ENCODE data around the gene AMBRA1.

DNA sequence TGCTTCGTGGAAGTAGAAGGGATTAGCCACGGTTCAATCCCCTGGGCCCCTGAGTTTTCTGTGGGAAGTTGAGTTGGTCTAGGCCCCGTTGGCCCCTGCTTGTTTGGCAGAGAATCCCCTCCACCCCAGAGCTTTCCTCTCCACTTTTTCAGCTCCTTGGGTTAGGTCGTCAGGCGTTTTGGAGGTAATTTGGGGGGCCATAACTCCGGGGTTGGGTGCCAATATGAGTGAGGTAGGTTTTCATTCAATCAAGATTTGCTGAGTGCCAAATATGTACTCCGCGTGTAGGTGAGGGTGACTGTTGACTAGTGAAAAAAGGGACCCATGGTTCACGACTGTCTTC lies 24.1 kb upstream of the AMBRA1 start:
- TF ChIP-seq, protein P1, sequence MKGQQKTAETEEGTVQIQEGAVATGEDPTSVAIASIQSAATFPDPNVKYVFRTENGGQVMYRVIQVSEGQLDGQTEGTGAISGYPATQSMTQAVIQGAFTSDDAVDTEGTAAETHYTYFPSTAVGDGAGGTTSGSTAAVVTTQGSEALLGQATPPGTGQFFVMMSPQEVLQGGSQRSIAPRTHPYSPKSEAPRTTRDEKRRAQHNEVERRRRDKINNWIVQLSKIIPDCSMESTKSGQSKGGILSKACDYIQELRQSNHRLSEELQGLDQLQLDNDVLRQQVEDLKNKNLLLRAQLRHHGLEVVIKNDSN (IDR thresholded peaks at IDR 0.05) = no peak
- TF ChIP-seq RAD21 (IDR thresholded peaks at IDR 0.05; ENCODE audit: low read depth) (no peak), TCF12 (IDR thresholded peaks at IDR 0.05; ENCODE audit: low read depth) (no peak), NFIC (IDR thresholded peaks at IDR 0.05) (no peak), EP300 (IDR thresholded peaks at IDR 0.05; ENCODE audit: borderline replicate concordance) (no peak)

Measured in Ishikawa (cell line).